Activated CD4-positive, alpha-beta T cell treated with anti-CD3 and anti-CD28 coated beads, Interleukin-2, amount 10 ng/mL, durations not matched to agents 7 days and 5 days (primary cell): ENCODE measurements around the gene PEAK1. TPM values are rescaled to one million over a fixed set of nuclear protein-coding genes. Genes with fewer than 3 reads are reported as not detected.
"Not testable (repeated sequence)": the region's sequence is repeated elsewhere in the genome, so short reads cannot be mapped to it uniquely, and the experiment has no call there.

Experiments used
- CTCF ChIA-PET: fragments of 350-600 bp; sonication (Branson Sonifier 250); formaldehyde crosslinking; loops from one replicate; lab custom pipeline; 2021; ENCODE audit warnings: antibody characterized with exemption; lab: Charles Lee
- POLR2A ChIA-PET: fragments of 350-600 bp; sonication (Branson Sonifier 250); formaldehyde crosslinking; loops from one replicate; lab custom pipeline; 2021; ENCODE audit warnings: antibody characterized with exemption; lab: Charles Lee
- DNase-seq: peaks from one replicate; pipeline ENCODE4 v3.0.0-alpha.2; 2020
- H3K27ac Mint-ChIP-seq: one replicate; pipeline ENCODE4 v1.8.0; 2021; ENCODE audit warnings: mild to moderate bottlenecking, moderate library complexity, mixed read lengths
- H3K27me3 Mint-ChIP-seq: one replicate; pipeline ENCODE4 v1.8.0; 2021; ENCODE audit warnings: mixed read lengths
- H3K36me3 Mint-ChIP-seq: one replicate; pipeline ENCODE4 v1.8.0; 2021; ENCODE audit warnings: low read depth, mixed read lengths
- H3K4me1 Mint-ChIP-seq: one replicate; pipeline ENCODE4 v1.8.0; 2021; ENCODE audit warnings: mixed read lengths
- H3K4me3 Mint-ChIP-seq: one replicate; pipeline ENCODE4 v1.8.0; 2021; ENCODE audit warnings: mild to moderate bottlenecking, moderate library complexity, mixed read lengths
- H3K9me3 Mint-ChIP-seq: one replicate; pipeline ENCODE4 v1.8.0; 2021; ENCODE audit warnings: mixed read lengths
- total RNA-seq, 2 experiments: library from RNA; stranded (reverse); gene quantifications; one replicate each; pipeline ENCODE4 v1.2.3, GENCODE V29; 2021

The PEAK1 gene
- total RNA-seq, 2 experiments from 2014 or later, result 27.9 to 29.4 TPM

- H3K36me3 Mint-ChIP-seq, POLR2A ChIA-PET, DNase-seq, H3K27me3 Mint-ChIP-seq, H3K9me3 Mint-ChIP-seq: not testable (repeated sequence)
- CTCF ChIA-PET, result interaction anchor here (0.6 to 1.2 kb wide), 3 partner anchors 9 to 1130 kb away, joined by 3 to 4 read pairs (median 4); partner anchors contain the start of gene PSMA4
- Mint-ChIP-seq H3K4me1 (peaks cover 46% of the 10 kb centered on the region), H3K27ac (peak overlapping the region; percentile 76), H3K4me3 (peak overlapping the region; percentile 17)
Measured at GRCh38 chr15:77410157-77410500, 9.8 kb downstream of the PEAK1 start.

GRCh38 chr15:77409259-77410156 is 10.4 kb downstream of the PEAK1 start:
- ChIA-PET POLR2A (no interaction called here), CTCF (interaction anchor here (0.6 to 1.2 kb wide), 3 partner anchors 10 to 1131 kb away, joined by 3 to 4 read pairs (median 4); partner anchors contain the start of gene PSMA4)
- H3K36me3 Mint-ChIP-seq, result no peaks in the 10 kb centered on the region
- H3K27me3 Mint-ChIP-seq, result no peaks in the 10 kb centered on the region
- H3K4me3 Mint-ChIP-seq, result peak overlapping the region; percentile 17
- peak; percentile 59 for DNase-seq
- peaks cover 44% of the 10 kb centered on the region for H3K4me1 Mint-ChIP-seq
- peaks cover 4% of the 10 kb centered on the region for H3K9me3 Mint-ChIP-seq
- peak overlapping the region; percentile 76 for H3K27ac Mint-ChIP-seq

GRCh38 chr15:77406846-77407245 is 13.1 kb downstream of the PEAK1 start:
- Mint-ChIP-seq H3K36me3 (peaks cover 2% of the 10 kb centered on the region), H3K27me3 (no peaks in the 10 kb centered on the region), H3K9me3 (peaks cover 4% of the 10 kb centered on the region), H3K4me1 (peaks cover 46% of the 10 kb centered on the region), H3K27ac (no peak overlapping the region), H3K4me3 (no peak overlapping the region)
- ChIA-PET CTCF (no interaction called here), POLR2A (no interaction called here)
- DNase-seq, result no peak

- H3K9me3 Mint-ChIP-seq, H3K27ac Mint-ChIP-seq, H3K27me3 Mint-ChIP-seq, DNase-seq, H3K4me3 Mint-ChIP-seq, H3K36me3 Mint-ChIP-seq, POLR2A ChIA-PET: not testable (repeated sequence)
- CTCF ChIA-PET, result interaction anchor here (0.8 to 1.1 kb wide), 2 partner anchors 13 to 27 kb away, joined by 3 to 4 read pairs; no protein-coding TSS in a partner anchor
- peaks cover 46% of the 10 kb centered on the region for H3K4me1 Mint-ChIP-seq
Measured at GRCh38 chr15:77406173-77406759, 13.6 kb downstream of the PEAK1 start.

GRCh38 chr15:77402740-77403379 is 17.0 kb downstream of the PEAK1 start:
- Mint-ChIP-seq H3K9me3 (peaks cover 21% of the 10 kb centered on the region), H3K36me3 (peaks cover 16% of the 10 kb centered on the region), H3K27me3 (no peaks in the 10 kb centered on the region), H3K27ac (no peak overlapping the region), H3K4me3 (no peak overlapping the region), H3K4me1 (peaks cover 27% of the 10 kb centered on the region)
- ChIA-PET POLR2A (no interaction called here), CTCF (interaction anchor here (0.7 kb wide), 1 partner anchor 1013 kb away, joined by 3 read pairs; no protein-coding TSS in a partner anchor)
- DNase-seq, result no peak

- Mint-ChIP-seq H3K4me3 (no peak overlapping the region), H3K27me3 (no peaks in the 10 kb centered on the region), H3K27ac (no peak overlapping the region), H3K9me3 (peaks cover 36% of the 10 kb centered on the region), H3K36me3 (peaks cover 23% of the 10 kb centered on the region), H3K4me1 (peaks cover 5% of the 10 kb centered on the region)
- DNase-seq, result no peak
- ChIA-PET CTCF (no interaction called here), POLR2A (no interaction called here)
Measured at GRCh38 chr15:77400258-77400657, 19.6 kb downstream of the PEAK1 start.

GRCh38 chr15:77398927-77399326 is 21.0 kb downstream of the PEAK1 start:
- CTCF ChIA-PET, result no interaction called here
- H3K27me3 Mint-ChIP-seq, result peaks cover 2% of the 10 kb centered on the region

GRCh38 chr15:77396692-77397091 is 23.2 kb downstream of the PEAK1 start:
- ChIA-PET POLR2A (no interaction called here), CTCF (no interaction called here)
- DNase-seq, result no peak
- Mint-ChIP-seq H3K36me3 (peaks cover 26% of the 10 kb centered on the region), H3K4me1 (no peaks in the 10 kb centered on the region), H3K9me3 (peaks cover 45% of the 10 kb centered on the region), H3K4me3 (no peak overlapping the region), H3K27ac (no peak overlapping the region), H3K27me3 (peaks cover 2% of the 10 kb centered on the region)

More at GRCh38 chr15:77398927-77399326, 21.0 kb downstream of the PEAK1 start:
- Mint-ChIP-seq H3K4me1 (peaks cover 5% of the 10 kb centered on the region), H3K4me3 (no peak overlapping the region), H3K27ac (no peak overlapping the region), H3K9me3 (peaks cover 43% of the 10 kb centered on the region), H3K36me3 (peaks cover 28% of the 10 kb centered on the region)
- POLR2A ChIA-PET, result no interaction called here
- no peak for DNase-seq

GRCh38 chr15:77395013-77395774 is 24.7 kb downstream of the PEAK1 start:
- Mint-ChIP-seq H3K4me3 (no peak overlapping the region), H3K9me3 (peaks cover 43% of the 10 kb centered on the region), H3K4me1 (no peaks in the 10 kb centered on the region), H3K27me3 (peaks cover 2% of the 10 kb centered on the region), H3K27ac (no peak overlapping the region), H3K36me3 (peaks cover 25% of the 10 kb centered on the region)
- ChIA-PET CTCF (no interaction called here), POLR2A (no interaction called here)
- DNase-seq, result no peak

- H3K36me3 Mint-ChIP-seq, result peaks cover 16% of the 10 kb centered on the region
- DNase-seq, result no peak
- H3K9me3 Mint-ChIP-seq, result peaks cover 32% of the 10 kb centered on the region
- no peak overlapping the region for H3K4me3 Mint-ChIP-seq
- H3K4me1 Mint-ChIP-seq, result no peaks in the 10 kb centered on the region
- H3K27me3 Mint-ChIP-seq, result peaks cover 2% of the 10 kb centered on the region
- ChIA-PET CTCF (interaction anchor here (1.5 kb wide), 1 partner anchor 40 kb away, joined by 4 read pairs; no protein-coding TSS in a partner anchor), POLR2A (no interaction called here)
- H3K27ac Mint-ChIP-seq, result no peak overlapping the region
Measured at GRCh38 chr15:77393471-77393840, 26.4 kb downstream of the PEAK1 start.

GRCh38 chr15:77392762-77393470 is 27.0 kb downstream of the PEAK1 start:
- POLR2A ChIA-PET, result no interaction called here
- DNase-seq, result no peak
- H3K9me3 Mint-ChIP-seq, result peaks cover 26% of the 10 kb centered on the region
- no peak overlapping the region for H3K4me3 Mint-ChIP-seq
- H3K27ac Mint-ChIP-seq, result no peak overlapping the region
- H3K4me1 Mint-ChIP-seq, result no peaks in the 10 kb centered on the region
- H3K36me3 Mint-ChIP-seq, result peaks cover 12% of the 10 kb centered on the region
- peaks cover 2% of the 10 kb centered on the region for H3K27me3 Mint-ChIP-seq
- CTCF ChIA-PET, result no interaction called here
